Measurements from ENCODE around the gene KCNC4.

Gene KCNC4

GRCh38 chr1:110223581-110223980 is 13.5 kb downstream of the KCNC4 start:
- TF ChIP-seq, protein P1, sequence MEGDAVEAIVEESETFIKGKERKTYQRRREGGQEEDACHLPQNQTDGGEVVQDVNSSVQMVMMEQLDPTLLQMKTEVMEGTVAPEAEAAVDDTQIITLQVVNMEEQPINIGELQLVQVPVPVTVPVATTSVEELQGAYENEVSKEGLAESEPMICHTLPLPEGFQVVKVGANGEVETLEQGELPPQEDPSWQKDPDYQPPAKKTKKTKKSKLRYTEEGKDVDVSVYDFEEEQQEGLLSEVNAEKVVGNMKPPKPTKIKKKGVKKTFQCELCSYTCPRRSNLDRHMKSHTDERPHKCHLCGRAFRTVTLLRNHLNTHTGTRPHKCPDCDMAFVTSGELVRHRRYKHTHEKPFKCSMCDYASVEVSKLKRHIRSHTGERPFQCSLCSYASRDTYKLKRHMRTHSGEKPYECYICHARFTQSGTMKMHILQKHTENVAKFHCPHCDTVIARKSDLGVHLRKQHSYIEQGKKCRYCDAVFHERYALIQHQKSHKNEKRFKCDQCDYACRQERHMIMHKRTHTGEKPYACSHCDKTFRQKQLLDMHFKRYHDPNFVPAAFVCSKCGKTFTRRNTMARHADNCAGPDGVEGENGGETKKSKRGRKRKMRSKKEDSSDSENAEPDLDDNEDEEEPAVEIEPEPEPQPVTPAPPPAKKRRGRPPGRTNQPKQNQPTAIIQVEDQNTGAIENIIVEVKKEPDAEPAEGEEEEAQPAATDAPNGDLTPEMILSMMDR (conservative IDR thresholded peaks at IDR 0.05) = no peak
- H3K27ac ChIP-seq = no peak overlapping the region

- TF ChIP-seq, protein P1 (conservative IDR thresholded peaks at IDR 0.05) = no peak
- H3K27ac ChIP-seq = no peak overlapping the region
These were observed 14.3 kb downstream of the KCNC4 start for GRCh38 chr1:110224240-110224995.

DNA sequence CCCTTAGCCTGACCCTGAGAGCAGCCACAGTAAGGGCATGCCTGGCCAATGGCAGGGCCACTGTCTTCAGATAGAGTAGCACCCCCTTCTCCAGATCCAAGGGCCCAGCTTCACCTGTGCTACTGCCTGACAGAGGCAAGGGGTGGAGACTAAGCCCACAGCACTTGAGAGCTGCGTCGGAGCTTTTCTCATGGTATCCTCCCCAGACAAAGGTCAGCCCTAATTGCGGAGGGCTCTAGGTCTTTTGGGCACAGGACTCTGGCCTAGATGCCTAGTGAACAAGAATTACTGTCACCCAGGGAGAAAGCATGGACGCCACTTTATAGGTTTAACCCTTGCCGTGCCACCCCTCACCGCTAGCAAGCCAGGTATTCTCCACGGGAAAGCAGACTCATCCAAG is 15.1 kb downstream of the KCNC4 start:
- TF ChIP-seq, protein P1 (conservative IDR thresholded peaks at IDR 0.05) = no peak

DNA sequence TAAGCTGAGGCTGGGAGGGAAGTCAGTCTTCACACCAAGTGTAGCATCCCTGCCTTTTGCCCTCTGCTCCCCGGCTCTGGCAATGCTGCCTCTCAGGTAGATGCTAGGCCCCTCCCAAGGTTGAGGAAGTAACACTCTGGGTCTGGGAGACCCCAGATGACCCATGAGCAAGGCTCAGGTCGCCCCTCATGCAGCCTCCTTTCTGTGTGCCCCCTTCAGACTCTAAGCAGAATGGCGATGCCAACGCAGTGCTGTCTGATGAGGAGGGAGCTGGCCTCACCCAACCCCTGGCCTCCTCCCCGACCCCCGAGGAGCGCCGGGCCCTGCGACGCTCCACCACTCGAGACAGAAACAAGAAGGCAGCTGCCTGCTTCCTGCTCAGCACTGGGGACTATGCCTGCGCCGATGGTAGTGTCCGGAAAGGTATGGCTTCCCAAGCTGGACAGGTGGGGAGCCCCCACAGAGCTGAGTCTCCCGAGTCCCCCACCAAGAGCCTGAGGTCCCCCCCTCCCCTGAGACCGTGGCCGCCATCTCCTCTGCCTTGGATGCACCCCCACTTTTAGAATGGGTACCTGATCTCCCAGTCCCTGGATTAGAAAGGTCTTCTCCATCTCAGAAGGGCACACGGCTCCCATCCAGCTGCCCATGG is 15.8 kb downstream of the KCNC4 start:
- TF ChIP-seq, protein P1 (conservative IDR thresholded peaks at IDR 0.05) = no peak
- no peak overlapping the region for H3K27ac ChIP-seq

More for the DNA sequence above, 15.1 kb downstream of the KCNC4 start:
- H3K27ac ChIP-seq = no peak overlapping the region

- H3K27ac ChIP-seq = no peak overlapping the region
These were observed 17.7 kb downstream of the KCNC4 start for GRCh38 chr1:110227774-110228173.

DNA sequence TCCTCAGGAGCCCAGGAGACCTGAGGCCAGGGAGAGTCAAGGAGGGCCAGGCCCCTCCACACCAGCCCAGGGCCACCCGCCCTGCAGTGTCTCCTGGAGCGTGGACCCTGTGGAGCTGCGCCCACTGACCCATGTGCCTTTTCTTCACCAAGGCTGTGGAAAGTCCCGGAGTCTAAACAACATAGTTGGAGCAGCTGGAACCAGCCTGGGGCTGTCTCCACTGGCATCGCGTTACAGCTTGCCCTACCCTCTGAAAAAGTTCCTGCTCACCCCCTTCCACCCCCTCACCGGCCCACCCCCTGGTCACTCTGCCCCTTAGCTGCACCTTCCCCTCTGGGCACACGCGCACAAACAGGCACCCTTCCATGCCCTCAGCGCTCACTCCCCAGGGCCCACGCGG is 18.3 kb downstream of the KCNC4 start:
- H3K27ac ChIP-seq = no peak overlapping the region

More at GRCh38 chr1:110227774-110228173, 17.7 kb downstream of the KCNC4 start:
- TF ChIP-seq, protein P1 (conservative IDR thresholded peaks at IDR 0.05) = no peak

GRCh38 chr1:110228869-110229268 is 18.8 kb downstream of the KCNC4 start:
- TF ChIP-seq, protein P1 (conservative IDR thresholded peaks at IDR 0.05) = no peak

More for the DNA sequence above, 18.3 kb downstream of the KCNC4 start:
- TF ChIP-seq, protein P1 (conservative IDR thresholded peaks at IDR 0.05) = no peak

More at GRCh38 chr1:110228869-110229268, 18.8 kb downstream of the KCNC4 start:
- H3K27ac ChIP-seq = no peak overlapping the region
